Measurements from ENCODE around the gene ADPGK. TPM values are rescaled to one million over a fixed set of nuclear protein-coding genes. Genes with fewer than 3 reads are reported as not detected.
"Not testable (repeated sequence)": the region's sequence is repeated elsewhere in the genome, so short reads cannot be mapped to it uniquely, and the experiment has no call there.

ADPGK gene
- polyA plus RNA-seq, 3 donors = 20.6 to 36.7 (median 21.6) TPM

DNA sequence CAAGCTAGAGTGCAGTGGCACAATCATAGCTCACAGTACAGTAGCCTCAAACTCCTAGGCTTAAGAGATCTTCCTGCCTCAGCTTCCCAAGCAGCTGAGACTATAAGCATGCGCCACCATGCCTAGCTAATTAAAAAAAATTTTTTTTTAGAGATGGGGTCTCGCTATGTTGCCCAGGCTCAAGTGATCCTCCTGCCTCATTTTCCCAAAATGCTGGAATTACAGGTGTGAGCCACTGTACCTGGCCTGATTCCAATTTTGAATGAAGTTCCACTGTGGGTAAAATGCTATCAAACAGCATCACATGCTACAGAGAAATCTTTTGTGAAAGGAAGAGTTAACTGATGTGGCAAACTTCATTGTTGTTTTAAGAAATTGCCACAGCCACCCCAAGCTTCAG, 17.5 kb downstream of the ADPGK start:
- WGBS, 3 donors = 97 to 99% (median 98%) methylated on average over 2 of the region's 2 CpGs
- H3K27ac ChIP-seq (ENCODE audit: low read depth, low read length) = no peak overlapping the region

DNA sequence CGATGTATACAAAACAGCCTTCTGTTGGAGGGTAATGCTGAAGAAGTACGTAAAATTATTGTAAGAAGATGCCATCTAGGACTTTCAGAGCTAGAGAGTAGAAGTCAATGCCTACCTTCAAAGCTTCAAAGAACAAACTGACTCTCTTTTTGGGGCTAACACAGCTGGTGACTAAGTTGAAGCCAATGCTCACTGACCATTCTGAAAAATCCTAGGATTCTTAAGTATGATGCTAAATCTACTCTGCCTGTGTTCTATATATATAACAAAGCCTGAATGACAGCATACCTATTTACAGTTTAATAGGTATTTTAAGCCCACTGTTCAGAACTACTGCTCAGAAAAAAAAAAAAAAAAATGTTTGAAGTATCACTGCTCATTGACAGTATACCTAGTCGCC, 18.9 kb downstream of the ADPGK start:
- 93 to 98% (median 98%) methylated on average over 3 of the region's 3 CpGs for WGBS, 3 donors
- H3K27ac ChIP-seq (ENCODE audit: low read depth, low read length) = no peak overlapping the region

DNA sequence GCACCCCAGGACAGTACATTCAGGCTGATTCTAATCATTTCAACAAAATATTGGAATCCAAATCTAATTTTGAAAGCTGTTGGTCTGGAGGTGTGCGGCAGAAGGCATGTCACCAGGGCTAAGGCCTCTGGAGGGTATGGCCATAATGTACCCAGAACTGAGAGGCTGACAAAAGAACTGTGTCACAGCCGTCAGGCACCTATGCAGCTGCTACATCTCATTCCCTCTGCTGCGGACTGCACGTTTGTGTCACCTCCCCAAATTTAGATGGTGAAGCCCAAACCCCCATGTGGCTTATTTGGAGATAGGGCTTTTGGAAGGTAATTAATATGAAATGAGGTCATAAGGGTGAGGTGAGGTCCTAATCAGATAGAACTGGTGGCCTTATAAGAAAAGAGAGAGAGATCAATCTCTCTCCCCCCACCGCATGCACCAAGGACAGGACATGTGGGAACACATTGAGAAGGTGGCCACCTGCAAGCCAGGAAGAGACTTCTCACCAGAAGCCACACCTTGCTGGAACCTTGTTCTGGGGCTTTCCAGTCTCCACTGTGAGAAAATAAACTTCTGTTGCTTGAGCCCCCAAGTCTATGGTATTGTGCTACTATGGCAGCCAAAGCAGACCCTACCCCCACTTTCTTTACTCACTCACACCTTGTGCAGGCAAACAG, 22.8 kb downstream of the ADPGK start:
- 50 to 93% (median 92%) methylated on average over 5 of the region's 5 CpGs for WGBS, 3 donors
- H3K27ac ChIP-seq (ENCODE audit: low read depth, low read length) = no peak overlapping the region

DNA sequence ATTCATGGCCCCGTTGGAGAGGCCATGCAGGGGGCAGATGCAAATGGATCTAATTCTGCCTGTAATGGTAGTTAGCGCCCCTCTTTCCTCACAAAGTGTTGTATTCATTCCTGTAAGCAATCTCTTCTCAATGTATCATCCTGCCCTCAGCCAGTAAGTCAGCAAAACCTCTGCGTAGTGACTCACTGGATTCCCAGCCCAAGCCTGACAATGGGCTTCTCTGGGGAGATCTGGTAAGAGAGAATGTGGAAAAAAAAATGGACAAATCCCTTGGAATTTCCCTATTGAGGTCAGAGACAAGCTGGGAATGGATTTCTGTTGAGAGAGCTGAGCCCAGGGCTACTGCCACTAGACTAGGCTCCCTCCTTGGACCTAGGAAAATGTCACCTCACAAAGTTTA, 25.4 kb downstream of the ADPGK start:
- H3K27ac ChIP-seq (ENCODE audit: low read depth, low read length) = no peak overlapping the region
- 73 to 92% (median 74%) methylated on average over 3 of the region's 3 CpGs for WGBS, 3 donors

DNA sequence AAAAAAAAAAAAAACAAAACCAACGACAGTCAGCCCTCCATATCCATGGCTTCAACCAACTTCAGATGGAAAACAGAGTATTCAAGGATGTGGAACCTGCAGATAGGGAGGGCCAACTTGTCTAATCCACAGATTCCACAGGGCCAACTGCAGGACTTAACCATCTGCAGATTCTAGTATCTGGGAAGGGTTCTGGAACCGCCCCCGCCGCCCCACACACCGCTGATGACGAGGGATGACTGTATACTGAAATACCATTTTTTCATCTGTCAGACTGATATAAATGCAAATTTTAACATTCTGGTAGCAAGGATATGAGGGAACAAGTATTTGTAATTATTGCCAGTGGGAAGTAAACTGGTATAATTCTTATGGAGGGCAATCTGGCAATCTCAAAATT, 29.5 kb downstream of the ADPGK start:
- no peak overlapping the region for H3K27ac ChIP-seq (ENCODE audit: low read depth, low read length)
- 93 to 96% (median 93%) methylated on average over 6 of the region's 6 CpGs for WGBS, 3 donors

DNA sequence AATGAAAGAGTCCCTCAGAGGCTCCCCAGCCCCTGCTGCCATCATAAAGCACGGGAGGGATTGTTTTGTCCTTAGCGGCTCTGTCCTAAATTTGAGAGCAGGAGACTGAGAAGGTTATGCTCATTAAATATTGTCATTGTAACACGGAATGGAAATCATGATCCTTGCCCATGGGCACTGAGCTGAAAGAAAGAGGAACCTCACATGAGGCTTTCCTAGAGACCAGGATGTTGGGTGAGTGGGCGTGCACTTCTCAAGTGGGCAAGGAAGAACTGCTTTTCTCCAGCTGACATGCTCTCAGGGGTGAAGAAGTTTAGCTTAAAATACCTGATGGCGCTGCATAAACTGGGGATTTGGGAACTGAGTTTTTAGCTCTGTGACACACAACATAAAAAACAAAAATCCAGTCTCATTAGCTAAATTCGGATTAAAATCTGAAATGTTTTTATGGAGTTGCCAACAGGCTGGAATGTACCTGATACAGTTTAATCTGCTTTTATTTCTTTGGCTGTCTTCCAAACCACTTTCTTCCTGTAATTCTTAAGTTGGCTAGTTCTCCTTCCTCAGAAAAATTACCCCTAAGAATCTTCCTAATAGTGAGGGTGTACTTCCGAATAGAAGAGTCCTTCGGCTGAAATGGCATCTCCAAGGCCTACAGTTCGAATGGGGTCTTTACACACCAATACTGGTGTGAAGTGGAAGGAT, 31.7 kb downstream of the ADPGK start:
- 43 to 81% (median 59%) methylated on average over 9 of the region's 9 CpGs for WGBS, 3 donors
- no peak overlapping the region for H3K27ac ChIP-seq (ENCODE audit: low read depth, low read length)

DNA sequence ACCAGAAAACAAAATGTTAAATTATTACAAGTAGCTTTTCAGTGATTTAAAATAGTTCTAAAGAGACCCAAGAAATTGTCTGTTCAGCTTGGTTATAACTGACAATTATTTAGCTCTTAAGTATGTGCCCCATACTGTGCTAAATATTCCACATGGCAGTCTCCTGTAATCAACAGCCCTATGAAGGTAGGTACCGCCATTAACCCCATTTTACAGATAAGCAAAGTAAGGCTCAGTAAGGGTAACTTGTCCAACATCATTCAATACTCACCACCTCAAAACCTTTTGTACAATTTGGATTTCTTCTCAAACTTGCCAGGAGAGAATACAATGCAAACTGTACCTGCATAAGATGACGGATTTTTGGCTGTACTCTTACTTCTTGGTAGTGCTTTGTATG, 33.9 kb downstream of the ADPGK start:
- WGBS, 3 donors = 94 to 95% (median 94%) methylated on average over 2 of the region's 2 CpGs
- no peak overlapping the region for H3K27ac ChIP-seq (ENCODE audit: low read depth, low read length)

DNA sequence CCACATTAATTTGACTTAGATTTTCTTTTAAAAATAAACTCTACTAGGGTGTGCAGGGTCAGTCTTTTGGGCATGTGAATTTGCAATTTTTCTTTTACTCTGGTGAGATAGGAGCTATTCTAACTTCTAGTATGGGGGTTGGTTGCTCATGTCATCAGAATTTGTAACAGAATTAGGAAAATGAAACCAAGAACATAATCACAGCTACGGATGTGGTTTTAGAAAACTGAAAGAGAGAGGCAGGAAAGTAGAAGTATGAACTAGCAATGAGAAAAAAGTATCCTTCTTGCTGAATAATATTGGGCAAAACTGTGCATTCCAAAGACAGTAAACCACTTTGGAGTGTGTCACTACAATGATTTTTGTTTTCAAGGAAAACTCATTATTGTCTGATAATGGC, 43.3 kb downstream of the ADPGK start:
- no peak overlapping the region for H3K27ac ChIP-seq (ENCODE audit: low read depth, low read length)
- WGBS, 3 donors = 42 to 93% (median 65%) methylated on average over 1 of the region's 1 CpG

DNA sequence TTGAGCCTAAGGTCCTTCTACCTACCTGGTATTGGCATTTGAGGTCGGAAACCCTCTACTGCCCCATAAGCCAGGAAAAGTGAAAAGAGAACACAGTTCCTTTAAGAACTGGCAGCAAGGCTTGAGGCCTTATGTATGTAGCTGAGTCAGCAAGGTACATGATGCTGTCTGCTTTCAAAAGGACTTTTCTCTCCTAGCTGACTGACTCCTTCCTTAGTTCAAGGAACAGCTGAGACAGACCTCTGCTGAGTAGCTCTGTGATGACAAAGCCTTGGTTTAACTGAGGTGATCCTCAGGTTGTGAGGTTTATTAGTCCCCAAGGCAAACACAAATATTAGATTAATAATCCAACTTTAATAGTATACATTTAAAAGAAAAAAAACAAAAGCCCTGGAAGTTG, 45.8 kb downstream of the ADPGK start:
- 91 to 98% (median 95%) methylated on average over 1 of the region's 1 CpG for WGBS, 3 donors
- no peak overlapping the region for H3K27ac ChIP-seq (ENCODE audit: low read depth, low read length)

DNA sequence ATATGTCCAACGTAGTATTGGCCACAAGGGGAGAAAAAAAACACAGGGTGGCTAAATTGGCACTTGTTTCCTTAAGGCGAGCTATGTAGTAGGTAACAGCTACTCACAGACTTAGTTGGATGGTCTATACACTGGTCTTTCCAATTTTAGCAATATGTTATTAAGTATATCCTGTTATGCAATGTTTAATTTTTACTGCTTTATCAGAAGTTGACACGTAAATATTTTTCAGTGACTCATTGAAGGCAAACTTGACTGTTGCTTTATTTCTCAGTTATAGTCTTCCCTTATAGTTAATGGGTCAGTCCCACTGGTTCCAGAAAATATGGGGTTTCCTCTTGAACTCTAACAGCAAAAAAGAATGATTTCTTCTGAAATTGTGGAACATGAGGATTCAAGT, 46.5 kb downstream of the ADPGK start:
- no peak overlapping the region for H3K27ac ChIP-seq (ENCODE audit: low read depth, low read length)
- 70 to 92% (median 85%) methylated on average over 3 of the region's 3 CpGs for WGBS, 3 donors

DNA sequence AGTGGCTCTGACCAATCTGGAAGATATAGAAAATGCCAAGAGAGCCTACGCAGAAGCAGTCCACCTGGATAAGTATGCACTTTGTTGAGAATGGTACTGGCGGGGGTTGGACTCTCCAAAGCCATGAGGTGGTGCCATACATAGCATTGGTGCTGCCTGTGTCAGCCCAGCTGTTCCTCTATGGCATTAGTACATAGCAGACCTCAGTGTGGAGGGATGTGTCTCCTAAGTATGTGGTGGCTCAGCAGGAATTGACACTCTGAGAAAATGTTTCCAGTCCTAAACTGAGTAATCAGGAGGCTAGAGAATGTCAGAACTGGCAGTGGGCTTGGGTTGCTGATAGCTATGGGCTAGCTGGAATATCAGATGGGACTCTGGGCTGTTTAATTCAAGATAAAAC, 48.4 kb downstream of the ADPGK start:
- WGBS, 3 donors = 94 to 98% (median 95%) methylated on average over 2 of the region's 2 CpGs
- H3K27ac ChIP-seq (ENCODE audit: low read depth, low read length) = no peak overlapping the region

DNA sequence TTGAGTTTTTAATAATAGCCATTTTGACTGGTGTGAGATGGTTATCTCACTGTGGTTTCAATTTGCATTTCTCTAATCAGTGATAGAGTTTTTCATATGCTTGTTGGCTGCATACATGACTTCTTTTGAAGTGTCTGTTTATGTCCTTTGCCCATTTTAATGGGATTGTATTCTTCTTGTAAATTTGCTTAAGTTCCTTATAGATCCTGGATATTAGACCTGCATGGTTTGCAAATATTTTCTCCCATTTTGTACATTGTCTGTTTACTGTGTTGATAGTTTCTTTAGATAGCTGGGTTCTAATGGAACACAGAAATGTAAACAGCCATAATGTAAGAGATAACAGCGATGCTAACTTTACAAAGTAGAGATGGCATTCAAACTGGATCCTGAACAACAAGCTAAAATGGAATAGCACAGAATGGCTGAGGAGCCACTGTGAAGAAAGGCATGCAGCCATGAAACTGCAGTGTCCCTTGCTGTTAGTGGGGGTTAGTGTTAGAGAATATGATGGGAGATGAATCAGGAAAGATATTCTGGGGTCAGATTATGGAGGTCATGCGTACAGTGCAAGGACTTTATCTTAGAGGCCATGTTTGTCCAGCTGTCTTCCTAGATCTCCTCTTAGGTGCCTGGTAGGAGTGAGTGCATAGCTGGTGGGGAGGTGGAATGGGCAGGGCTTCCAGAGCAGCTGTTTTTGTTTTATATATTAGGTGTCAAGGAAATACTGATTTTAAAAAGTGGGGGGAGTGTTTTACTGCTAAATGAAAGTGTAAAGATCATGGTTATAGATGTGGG, 49.4 kb downstream of the ADPGK start:
- WGBS, 3 donors = 47 to 96% (median 93%) methylated on average over 2 of the region's 2 CpGs
- H3K27ac ChIP-seq (ENCODE audit: low read depth, low read length) = no peak overlapping the region

DNA sequence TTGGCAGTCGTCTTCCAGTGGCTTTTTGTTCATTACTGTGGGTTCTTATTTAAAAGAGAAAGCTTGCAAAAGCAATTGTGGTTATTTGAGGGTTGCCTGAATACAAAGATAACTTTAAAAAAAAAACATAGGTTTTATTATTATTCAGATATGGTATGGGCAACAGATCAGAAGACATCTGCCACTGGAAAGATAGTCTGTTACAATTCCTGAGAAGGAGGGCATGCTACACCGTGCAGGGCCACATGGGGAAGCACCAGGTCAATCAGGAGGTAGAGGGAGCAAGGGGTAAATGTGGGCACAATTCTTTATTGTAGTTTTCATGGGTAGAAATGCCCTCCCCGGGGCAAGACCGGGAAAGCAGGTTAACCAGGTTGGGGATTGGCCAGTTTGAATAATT, 51.0 kb downstream of the ADPGK start:
- no peak overlapping the region for H3K27ac ChIP-seq (ENCODE audit: low read depth, low read length)
- 91 to 96% (median 94%) methylated on average over 4 of the region's 4 CpGs for WGBS, 3 donors

DNA sequence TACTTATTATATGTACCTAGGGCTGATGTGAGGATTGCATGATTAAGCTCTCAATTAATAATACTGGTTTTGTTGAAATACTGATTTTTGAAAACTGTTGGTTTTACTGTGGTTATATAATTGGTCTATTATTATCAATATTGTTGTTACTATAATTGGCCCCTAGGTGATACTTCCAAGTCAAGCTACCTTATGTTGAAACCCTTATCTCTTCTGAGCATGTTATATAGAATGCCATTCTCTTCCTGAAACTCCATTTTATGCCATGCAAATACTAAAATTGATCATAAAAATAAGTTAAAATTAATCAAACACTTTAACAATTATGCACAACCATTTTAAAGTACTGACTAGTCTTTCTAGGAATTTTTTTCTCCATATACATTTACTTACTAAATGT, 51.5 kb downstream of the ADPGK start:
- no peak overlapping the region for H3K27ac ChIP-seq (ENCODE audit: low read depth, low read length)

DNA sequence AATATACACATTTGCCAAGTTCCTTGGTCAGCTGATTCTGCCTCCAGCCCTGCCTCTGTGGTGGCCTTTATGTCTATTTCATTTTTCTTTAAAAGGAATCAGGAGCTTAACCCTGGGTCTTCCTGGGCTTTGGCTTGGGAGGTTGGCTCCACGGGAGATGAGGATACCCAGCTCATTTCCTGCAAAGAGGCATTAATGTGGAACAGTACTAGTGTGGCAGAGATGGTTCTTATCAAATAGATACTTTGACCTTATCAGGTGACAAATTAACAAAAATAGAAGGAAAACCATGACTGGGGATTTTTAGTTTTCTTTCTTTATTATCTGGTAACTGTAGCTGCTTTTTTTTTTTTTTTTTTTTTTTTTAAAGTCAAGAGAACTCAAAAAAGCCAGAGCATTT, 54.7 kb downstream of the ADPGK start:
- no peak overlapping the region for H3K27ac ChIP-seq (ENCODE audit: low read depth, low read length)

DNA sequence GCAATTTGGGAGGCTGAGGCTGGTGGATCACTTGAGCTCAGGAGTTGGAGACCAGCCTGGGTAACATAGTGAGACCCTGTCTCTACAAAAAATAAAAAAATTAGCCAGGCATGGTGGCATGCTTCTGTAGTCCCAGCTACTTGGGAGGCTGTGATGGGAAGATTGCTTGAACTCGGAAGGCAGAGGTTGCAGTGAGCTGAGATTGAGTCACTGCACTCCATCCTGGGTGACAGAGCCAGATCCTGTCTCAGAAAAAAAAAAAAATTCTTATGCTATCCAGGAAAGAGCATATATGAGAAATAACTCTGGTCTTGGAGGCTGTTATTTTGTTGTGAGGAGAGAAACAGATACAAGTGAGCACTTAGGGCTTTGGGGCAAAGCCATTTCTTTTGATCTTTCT, 55.3 kb downstream of the ADPGK start:
- 84 to 97% (median 96%) methylated on average over 1 of the region's 1 CpG for WGBS, 3 donors

More for the DNA sequence above, 54.7 kb downstream of the ADPGK start:
- WGBS, 3 donors = 94 to 100% (median 94%) methylated on average over 1 of the region's 1 CpG

DNA sequence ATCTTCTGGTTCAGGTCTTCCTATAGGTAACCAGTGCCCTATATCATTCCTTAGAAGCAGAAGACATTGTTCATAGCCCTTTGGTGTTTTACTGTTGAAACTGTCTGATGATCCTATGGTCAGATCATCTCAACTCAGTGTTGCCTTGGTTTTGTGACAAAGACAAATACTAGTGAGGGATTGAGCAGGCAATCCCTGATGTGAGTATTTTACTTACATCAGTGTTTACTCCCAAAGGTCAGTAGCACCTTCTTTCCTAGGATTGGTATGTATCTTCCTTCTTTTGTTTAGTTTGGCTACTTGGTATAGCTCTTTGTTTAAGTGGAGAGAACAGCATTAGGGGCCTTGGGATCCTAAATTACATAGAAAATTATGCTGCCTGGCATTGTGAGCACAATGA, 56.4 kb downstream of the ADPGK start:
- no peak overlapping the region for H3K27ac ChIP-seq (ENCODE audit: low read depth, low read length)

More for the DNA sequence above, 55.3 kb downstream of the ADPGK start:
- H3K27ac ChIP-seq (ENCODE audit: low read depth, low read length) = not testable (repeated sequence)

DNA sequence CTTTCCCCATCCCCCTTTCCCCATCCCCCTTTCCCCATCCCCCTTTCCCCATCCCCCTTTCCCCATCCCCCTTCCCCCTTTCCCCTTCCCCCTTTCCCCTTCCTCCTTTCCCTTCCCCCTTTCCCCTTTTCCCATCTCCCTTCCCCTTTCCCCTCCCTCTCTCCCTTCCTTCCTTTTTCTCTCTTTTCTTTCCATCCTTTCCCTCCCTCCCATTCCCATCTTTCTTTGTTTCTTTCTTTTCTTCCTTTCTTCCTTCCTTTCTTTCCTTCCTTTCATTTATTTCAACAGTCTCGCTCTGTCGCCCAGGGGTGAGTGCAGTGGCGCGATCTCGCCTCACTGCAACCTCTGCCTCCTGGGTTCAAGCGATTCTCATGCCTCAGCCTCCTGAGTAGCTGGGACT, 57.7 kb downstream of the ADPGK start:
- WGBS, 3 donors = 94 to 99% (median 96%) methylated on average over 6 of the region's 6 CpGs
- not testable (repeated sequence) for H3K27ac ChIP-seq (ENCODE audit: low read depth, low read length)

DNA sequence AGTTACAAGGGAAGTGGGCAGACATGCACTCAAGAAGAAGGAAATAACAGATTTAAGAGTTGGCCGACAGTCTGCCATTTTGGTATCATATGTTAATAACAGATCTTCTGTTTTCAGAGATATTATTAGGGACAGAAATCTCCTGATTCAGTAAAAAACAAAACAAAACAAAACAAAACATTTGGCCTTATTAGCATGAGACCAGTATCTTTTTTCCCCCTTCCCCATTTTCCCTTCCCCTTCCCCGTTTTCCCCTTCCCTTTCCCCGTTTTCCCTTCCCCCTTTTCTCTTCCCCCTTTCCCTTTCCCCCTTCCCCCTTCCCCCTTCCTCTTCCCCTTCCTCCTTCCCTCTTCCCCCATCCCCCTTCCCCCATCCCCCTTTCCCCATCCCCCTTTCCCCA, 58.1 kb downstream of the ADPGK start:
- WGBS, 3 donors = 72 to 91% (median 78%) methylated on average over 3 of the region's 3 CpGs
- H3K27ac ChIP-seq (ENCODE audit: low read depth, low read length) = no peak overlapping the region

DNA sequence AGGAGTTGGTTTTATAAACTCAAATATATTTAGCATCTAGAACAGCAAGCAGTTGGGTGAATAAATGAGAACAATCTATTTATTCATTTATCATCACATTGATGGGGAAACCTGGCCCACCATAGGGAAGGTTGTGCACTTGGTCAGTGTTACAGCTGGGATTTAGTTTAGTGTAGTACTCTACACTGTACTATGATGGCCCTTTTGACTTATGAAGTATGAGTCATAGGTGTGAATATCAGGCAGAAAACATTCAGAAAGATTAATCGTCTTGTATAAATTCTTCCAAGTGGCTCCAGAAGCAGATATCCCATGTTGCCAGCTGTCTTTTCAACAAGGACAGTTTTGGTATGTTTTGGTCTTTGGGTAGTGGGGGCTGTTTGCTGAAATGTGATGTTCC, 59.5 kb downstream of the ADPGK start:
- 76 to 91% (median 85%) methylated on average over 1 of the region's 1 CpG for WGBS, 3 donors

More for the DNA sequence above, 59.5 kb downstream of the ADPGK start:
- H3K27ac ChIP-seq (ENCODE audit: low read depth, low read length) = no peak overlapping the region
